Psoas muscle (tissue), 8 donors: ENCODE data around the gene CRHR2. TPM values are rescaled to one million over a fixed set of nuclear protein-coding genes. Genes with fewer than 3 reads are reported as not detected.

Experiments used
- ATAC-seq, 4 donors: fragments of 200-7000 bp; cut with Tn5 transposase; one replicate each; pipeline ENCODE4 v1.9.1; 2020; ENCODE audit warnings: moderate library complexity in 3 of 4, mild to moderate bottlenecking in 2 of 4
- DNase-seq, 2 donors: peaks; one replicate each; pipeline ENCODE4 v3.0.0-alpha.2; 2020
- H3K27ac ChIP-seq: fragments of 200-600 bp; one replicate; pipeline ENCODE4 v1.8.0; 2022
- H3K27me3 ChIP-seq, 3 donors: fragments of 200-600 bp in 1 of 3; one replicate each; pipeline versions ENCODE4 v1.6.1 to v1.8.0; 2013 to 2022; ENCODE audit warnings: low read length in 2 of 3, mild to moderate bottlenecking in 2 of 3, moderate library complexity in 1 of 3; ENCODE audit not compliant: insufficient read depth in 3 of 3
- H3K36me3 ChIP-seq, 2 donors: fragments of 200-600 bp in 1 of 2; one replicate each; pipeline versions ENCODE4 v1.6.1 to v1.8.0; 2013 to 2022; ENCODE audit warnings: low read depth in 1 of 2, mild to moderate bottlenecking in 1 of 2, moderate library complexity in 1 of 2; ENCODE audit not compliant: insufficient read depth in 1 of 2
- H3K4me1 ChIP-seq: fragments of 200-600 bp; one replicate; pipeline ENCODE4 v1.8.0; 2022
- H3K4me3 ChIP-seq: fragments of 200-600 bp; one replicate; pipeline ENCODE4 v1.8.0; 2022; ENCODE audit warnings: mild to moderate bottlenecking
- H3K9me3 ChIP-seq: fragments of 200-600 bp; one replicate; pipeline ENCODE4 v1.8.0; 2022
- WGBS, 3 donors: extraction: QIAGEN DNeasy Blood & Tissue Kit; methylation state at CpG; one replicate each; pipeline versions ENCODE4 v1.1.6 to v1.1.7; 2013; 5-methylcytosine and 5-hydroxymethylcytosine counted together
- intact Hi-C, 2 donors: fragments of 100-400 bp; cut with DNase I; formaldehyde crosslinking; loops; one replicate each; pipeline versions ENCODE4 v1.11.0 to v1.14.2; 2022
- polyA plus RNA-seq, 3 donors: library from polyadenylated mRNA; stranded (reverse); fragments of 200-250 nt; gene quantifications; one replicate each; pipeline ENCODE4 v1.2.3, GENCODE V29; 2013
- total RNA-seq, 4 donors: library from RNA; stranded (reverse); fragmentation: NEBNext Ultra II Directional in 2 of 4; extraction: Animal tissue kit (Norgen Biotek cat#: 25700) in 2 of 4; gene quantifications; one replicate each; pipeline versions ENCODE4 v1.2.1 to v1.2.4, GENCODE V29; 2021 to 2023
- TF ChIP-seq, protein P1 (sequence below): fragments of 200-600 bp; IDR thresholded peaks from one replicate; pipeline ENCODE4 v1.8.0; 2022; ENCODE audit warnings: antibody characterized with exemption
- donor health status: healthy with polysubstance abuse.
- donor health status: DM: no; HTN: no; CAD: no; lungs with moderate emphysema.
- donor health status: Bipolar disorder and iron deficiency.
- donor health status: healthy.
- donor health status: DM: yes; HTN: yes; CAD: no.
- donor health status: DM: no; HTN: no; CAD: no.
- donor health status: DM: no; HTN: no; CAD: no.
- donor health status: DM: yes; HTN: yes; CAD: no.

CRHR2 gene
- total and polyA plus RNA-seq, 7 donors = 0.09 to 1.3 (median 0.34) TPM

DNA sequence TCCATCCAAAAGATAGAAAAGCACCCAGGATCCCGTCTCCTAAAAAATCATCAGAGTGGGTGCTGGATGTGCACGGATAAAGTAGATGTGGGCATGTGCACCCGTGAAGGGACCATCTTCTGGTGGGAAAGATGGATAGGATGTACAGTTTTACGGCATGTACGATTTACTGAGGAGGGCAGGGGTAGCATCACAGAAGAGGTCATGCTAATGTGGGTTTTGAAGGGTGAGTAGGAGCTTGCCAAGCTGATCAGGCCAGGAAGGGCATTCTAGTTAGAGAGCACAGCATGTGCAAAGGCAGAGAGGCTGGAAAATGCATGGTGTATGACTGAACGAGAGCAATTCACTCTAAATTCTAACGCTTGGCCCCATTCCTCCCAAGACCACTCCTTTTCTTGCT, 7.8 kb upstream of the CRHR2 start:
- no peak for ATAC-seq
- H3K27me3 ChIP-seq = no peaks in the 10 kb centered on the region
- H3K4me3 ChIP-seq = no peak overlapping the region
- DNase-seq = no peak
- TF ChIP-seq, protein P1, sequence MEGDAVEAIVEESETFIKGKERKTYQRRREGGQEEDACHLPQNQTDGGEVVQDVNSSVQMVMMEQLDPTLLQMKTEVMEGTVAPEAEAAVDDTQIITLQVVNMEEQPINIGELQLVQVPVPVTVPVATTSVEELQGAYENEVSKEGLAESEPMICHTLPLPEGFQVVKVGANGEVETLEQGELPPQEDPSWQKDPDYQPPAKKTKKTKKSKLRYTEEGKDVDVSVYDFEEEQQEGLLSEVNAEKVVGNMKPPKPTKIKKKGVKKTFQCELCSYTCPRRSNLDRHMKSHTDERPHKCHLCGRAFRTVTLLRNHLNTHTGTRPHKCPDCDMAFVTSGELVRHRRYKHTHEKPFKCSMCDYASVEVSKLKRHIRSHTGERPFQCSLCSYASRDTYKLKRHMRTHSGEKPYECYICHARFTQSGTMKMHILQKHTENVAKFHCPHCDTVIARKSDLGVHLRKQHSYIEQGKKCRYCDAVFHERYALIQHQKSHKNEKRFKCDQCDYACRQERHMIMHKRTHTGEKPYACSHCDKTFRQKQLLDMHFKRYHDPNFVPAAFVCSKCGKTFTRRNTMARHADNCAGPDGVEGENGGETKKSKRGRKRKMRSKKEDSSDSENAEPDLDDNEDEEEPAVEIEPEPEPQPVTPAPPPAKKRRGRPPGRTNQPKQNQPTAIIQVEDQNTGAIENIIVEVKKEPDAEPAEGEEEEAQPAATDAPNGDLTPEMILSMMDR = no peak
- intact Hi-C loops = no loop called here
- H3K27ac ChIP-seq = no peak overlapping the region
- H3K4me1 ChIP-seq = peaks cover 5% of the 10 kb centered on the region
- H3K9me3 ChIP-seq = no peaks in the 10 kb centered on the region
- no peaks in the 10 kb centered on the region for H3K36me3 ChIP-seq
- 88 to 93% (median 90%) methylated on average over 7 of the region's 7 CpGs for WGBS, 3 donors

DNA sequence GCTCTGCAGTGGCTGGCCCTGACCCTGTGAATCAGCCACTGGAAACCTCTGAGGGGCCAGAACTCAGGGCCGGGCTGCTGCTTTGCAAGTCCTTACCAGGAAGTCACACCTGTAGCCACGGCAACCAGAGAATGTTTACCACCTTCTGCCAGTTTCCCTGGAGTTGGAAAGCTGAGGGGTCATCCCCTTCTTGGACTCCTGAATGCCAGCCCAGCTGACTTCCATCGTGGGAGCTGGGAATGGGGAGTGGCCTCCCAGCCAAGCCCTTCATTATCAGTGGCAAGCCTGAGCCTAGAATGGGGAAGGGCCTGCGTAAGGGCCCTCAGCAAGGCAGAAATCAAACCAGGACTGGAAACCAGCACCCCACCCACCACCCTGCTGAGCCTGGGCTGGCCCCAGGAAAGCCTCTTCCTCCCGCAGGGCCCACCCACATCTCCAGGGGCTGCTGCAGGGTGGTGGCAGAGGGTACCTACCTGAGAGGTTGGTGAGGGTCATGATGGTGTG, 6.5 kb upstream of the CRHR2 start:
- TF ChIP-seq, protein P1 = no peak

GRCh38 chr7:30687604-30688003, 5.3 kb upstream of the CRHR2 start:
- H3K27me3 ChIP-seq = peaks cover 0 to 2% (median 0%) of the 10 kb centered on the region in 3 donors
- intact Hi-C loops = no loop called here
- no peak overlapping the region for H3K27ac ChIP-seq
- TF ChIP-seq, protein P1 = no peak
- no peaks in the 10 kb centered on the region for H3K36me3 ChIP-seq
- peaks cover 16% of the 10 kb centered on the region for H3K4me1 ChIP-seq
- H3K4me3 ChIP-seq = no peak overlapping the region
- DNase-seq (no peak), ATAC-seq (no peak)
- WGBS, 3 donors = 80 to 87% (median 87%) methylated on average over 6 of the region's 6 CpGs
- no peaks in the 10 kb centered on the region for H3K9me3 ChIP-seq

More for the DNA sequence above, 6.5 kb upstream of the CRHR2 start:
- Histone ChIP-seq H3K4me3 (no peak overlapping the region), H3K27ac (no peak overlapping the region), H3K36me3 (no peaks in the 10 kb centered on the region), H3K27me3 (peaks cover 0 to 2% (median 0%) of the 10 kb centered on the region in 3 donors), H3K4me1 (peaks cover 7% of the 10 kb centered on the region), H3K9me3 (no peaks in the 10 kb centered on the region)
- intact Hi-C loops = no loop called here
- no peak for ATAC-seq
- 61 to 69% (median 61%) methylated on average over 5 of the region's 5 CpGs for WGBS, 3 donors
- DNase-seq = no peak

DNA sequence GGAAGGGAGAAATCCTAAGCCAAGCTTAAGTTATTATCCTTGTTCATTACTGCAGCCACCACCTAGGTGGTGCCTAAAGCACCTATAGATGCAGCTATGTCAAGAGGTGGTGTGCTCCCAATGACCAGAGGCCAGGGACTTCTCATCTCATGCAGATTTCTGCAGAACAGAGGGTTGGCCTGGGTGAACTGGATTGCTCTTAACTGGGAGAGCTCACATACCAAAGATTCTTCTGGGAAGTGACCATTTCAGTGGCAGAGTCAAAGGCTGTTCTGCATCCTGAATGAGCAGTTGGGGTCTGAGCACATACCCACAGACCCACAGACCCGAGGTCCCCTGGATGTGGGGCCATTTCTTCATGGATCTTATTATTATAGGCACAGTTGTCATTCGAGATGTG, 2.1 kb upstream of the CRHR2 start:
- ATAC-seq = no peak
- Histone ChIP-seq H3K4me3 (peak overlapping the region; percentile 65), H3K4me1 (peaks cover 21% of the 10 kb centered on the region), H3K27ac (no peak overlapping the region), H3K9me3 (no peaks in the 10 kb centered on the region), H3K27me3 (peaks cover 0 to 21% (median 2%) of the 10 kb centered on the region in 3 donors), H3K36me3 (no peaks in the 10 kb centered on the region)
- intact Hi-C loops = loop anchor here in 1 of 2 donors (5.0 kb wide), 1 partner anchor 58 kb away; no protein-coding TSS in a partner anchor
- DNase-seq = no peak
- WGBS, 3 donors = 54 to 64% (median 60%) methylated on average over 2 of the region's 2 CpGs
- TF ChIP-seq, protein P1 = no peak

GRCh38 chr7:30683816-30684215, 1.6 kb upstream of the CRHR2 start:
- intact Hi-C loops = loop anchor here (2.0 to 5.0 kb wide), 2 partner anchors 57 to 58 kb away; no protein-coding TSS in a partner anchor
- ATAC-seq (peak; percentile 59 to 78 (median 70)), DNase-seq (peak in 1 of 2 donors; percentile 75)
- Histone ChIP-seq H3K36me3 (no peaks in the 10 kb centered on the region), H3K27ac (no peak overlapping the region), H3K4me1 (peaks cover 21% of the 10 kb centered on the region), H3K4me3 (peak overlapping the region; percentile 65), H3K9me3 (no peaks in the 10 kb centered on the region), H3K27me3 (peaks cover 0 to 21% (median 2%) of the 10 kb centered on the region in 3 donors)
- 38 to 56% (median 44%) methylated on average over 3 of the region's 3 CpGs for WGBS, 3 donors
- TF ChIP-seq, protein P1 = no peak
